H9 (cell line): Measurements from ENCODE around the gene TMEM109. TPM values are rescaled to one million over a fixed set of nuclear protein-coding genes. Genes with fewer than 3 reads are reported as not detected.

Experiments used
- DNase-seq: peaks from one replicate; pipeline ENCODE4 v3.0.0-alpha.2; 2017
- H2AFZ ChIP-seq: one replicate; pipeline ENCODE4 v1.6.1; 2013; ENCODE audit warnings: mild to moderate bottlenecking, low read length, control low read depth, moderate library complexity
- H2AK5ac ChIP-seq: 2 replicates; pipeline ENCODE4 v1.6.1; 2013; ENCODE audit warnings: low read length, control low read depth, mixed read lengths; ENCODE audit not compliant: insufficient read length
- H2BK120ac ChIP-seq: one replicate; pipeline ENCODE4 v1.6.1; 2013; ENCODE audit warnings: low read depth, mild to moderate bottlenecking, low read length, control low read depth, inconsistent platforms; ENCODE audit not compliant: poor library complexity, severe bottlenecking
- H2BK12ac ChIP-seq: 2 replicates; pipeline ENCODE4 v1.6.1; 2013; ENCODE audit warnings: low read length, control low read depth, mixed read lengths, low read depth; ENCODE audit not compliant: insufficient read length
- H2BK15ac ChIP-seq: 2 replicates; pipeline ENCODE4 v1.6.1; 2013; ENCODE audit warnings: low read depth, low read length, control low read depth
- H2BK20ac ChIP-seq: one replicate; pipeline ENCODE4 v1.6.1; 2013; ENCODE audit warnings: low read depth, mild to moderate bottlenecking, low read length, control low read depth, inconsistent platforms; ENCODE audit not compliant: poor library complexity, severe bottlenecking
- H2BK5ac ChIP-seq: 2 replicates; pipeline ENCODE4 v1.6.1; 2013; ENCODE audit warnings: low read length, control low read depth, mixed read lengths; ENCODE audit not compliant: insufficient read length
- H3K14ac ChIP-seq: 2 replicates; pipeline ENCODE4 v1.6.1; 2013; ENCODE audit warnings: low read length, control low read depth; ENCODE audit not compliant: insufficient read depth
- H3K18ac ChIP-seq: 2 replicates; pipeline ENCODE4 v1.6.1; 2013; ENCODE audit warnings: low read depth, mild to moderate bottlenecking, mixed read lengths, low read length, control low read depth; ENCODE audit not compliant: insufficient read length
- H3K23ac ChIP-seq: 2 replicates; pipeline ENCODE4 v1.6.1; 2013; ENCODE audit warnings: low read length, control low read depth, mixed read lengths, low read depth; ENCODE audit not compliant: insufficient read length
- H3K23me2 ChIP-seq: 2 replicates; pipeline ENCODE4 v1.6.1; 2013; ENCODE audit warnings: low read depth, mild to moderate bottlenecking, mixed read lengths, low read length, control low read depth; ENCODE audit not compliant: insufficient read length, poor library complexity, severe bottlenecking
- H3K27ac ChIP-seq: 2 replicates; pipeline ENCODE4 v1.5.1; 2013; ENCODE audit warnings: low read length, control low read depth, mixed read lengths, low read depth; ENCODE audit not compliant: insufficient read length
- H3K27me3 ChIP-seq: 2 replicates; pipeline ENCODE4 v1.6.1; 2013; ENCODE audit warnings: low read length, control low read depth, inconsistent platforms; ENCODE audit not compliant: insufficient read depth
- H3K4ac ChIP-seq: 2 replicates; pipeline ENCODE4 v1.6.1; 2013; ENCODE audit warnings: low read depth, mild to moderate bottlenecking, control low read depth, inconsistent platforms, low read length, moderate library complexity
- H3K4me1 ChIP-seq: 2 replicates; pipeline ENCODE4 v1.6.1; 2013; ENCODE audit warnings: low read length, control low read depth, inconsistent platforms; ENCODE audit not compliant: insufficient read depth
- H3K4me2 ChIP-seq: 2 replicates; pipeline ENCODE4 v1.6.1; 2013; ENCODE audit warnings: low read length, control low read depth, mixed read lengths; ENCODE audit not compliant: insufficient read length, insufficient read depth
- H3K56ac ChIP-seq: 2 replicates; pipeline ENCODE4 v1.6.1; 2013; ENCODE audit warnings: low read depth, mild to moderate bottlenecking, mixed read lengths, low read length, control low read depth; ENCODE audit not compliant: insufficient read length
- H3K79me1 ChIP-seq: 2 replicates; pipeline ENCODE4 v1.6.1; 2013; ENCODE audit warnings: low read depth, mild to moderate bottlenecking, moderate library complexity, low read length, control low read depth, inconsistent platforms; ENCODE audit not compliant: insufficient read depth, poor library complexity, severe bottlenecking
- H3K79me2 ChIP-seq: 2 replicates; pipeline ENCODE4 v1.6.1; 2013; ENCODE audit warnings: low read length, control low read depth, inconsistent platforms; ENCODE audit not compliant: insufficient read depth
- H3K9ac ChIP-seq: 2 replicates; pipeline ENCODE4 v1.6.1; 2013; ENCODE audit warnings: low read length, control low read depth, mixed read lengths; ENCODE audit not compliant: insufficient read length; ENCODE audit errors: extremely low read depth
- H3K9me3 ChIP-seq: one replicate; pipeline ENCODE4 v1.6.1; 2013; ENCODE audit warnings: low read depth, low read length, inconsistent platforms; ENCODE audit not compliant: control insufficient read depth
- H3T11ph ChIP-seq: one replicate; pipeline ENCODE4 v1.6.1; 2013; ENCODE audit warnings: mild to moderate bottlenecking, low read length, control low read depth, inconsistent platforms
- H4K20me1 ChIP-seq: one replicate; pipeline ENCODE4 v1.6.1; 2013; ENCODE audit not compliant: control insufficient read depth, insufficient read length, insufficient read depth
- H4K5ac ChIP-seq: 2 replicates; pipeline ENCODE4 v1.6.1; 2013; ENCODE audit warnings: low read depth, mild to moderate bottlenecking, mixed read lengths, low read length, control low read depth; ENCODE audit not compliant: insufficient read length
- H4K8ac ChIP-seq: replicated peaks from 2 replicates; pipeline ENCODE4 v1.6.1; 2013; ENCODE audit warnings: low read length, control low read depth, mixed read lengths, low read depth; ENCODE audit not compliant: insufficient read length
- H4K91ac ChIP-seq: 2 replicates; pipeline ENCODE4 v1.6.1; 2013; ENCODE audit warnings: low read depth, mild to moderate bottlenecking, moderate library complexity, mixed read lengths, low read length, control low read depth; ENCODE audit not compliant: insufficient read length
- H3K27ac Mint-ChIP-seq, 3 experiments: 2 replicates in 2 of 3; 3 replicates in 1 of 3; pipeline ENCODE4 v1.8.0; 2020 to 2021; ENCODE audit warnings: mixed read lengths in 3 of 3, mild to moderate bottlenecking in 1 of 3, moderate library complexity in 1 of 3
- H3K27me3 Mint-ChIP-seq: 2 replicates; pipeline ENCODE4 v1.8.0; 2021; ENCODE audit warnings: low read depth, mild to moderate bottlenecking, moderate library complexity, mixed read lengths
- H3K36me3 Mint-ChIP-seq, 3 experiments: 2 replicates in 2 of 3; 3 replicates in 1 of 3; pipeline ENCODE4 v1.8.0; 2020 to 2021; ENCODE audit warnings: low read depth in 3 of 3, mixed read lengths in 3 of 3; ENCODE audit not compliant: insufficient read depth in 1 of 3
- H3K4me1 Mint-ChIP-seq, 2 experiments: 2 replicates each; pipeline ENCODE4 v1.8.0; 2020; ENCODE audit warnings: mixed read lengths in 2 of 2
- H3K4me3 Mint-ChIP-seq, 2 experiments: 2 replicates in 1 of 2; 3 replicates in 1 of 2; pipeline ENCODE4 v1.8.0; 2020 to 2021; ENCODE audit warnings: mild to moderate bottlenecking in 2 of 2, mixed read lengths in 2 of 2, moderate library complexity in 1 of 2
- H3K9me3 Mint-ChIP-seq, 2 experiments: 2 replicates in 1 of 2; 3 replicates in 1 of 2; pipeline ENCODE4 v1.8.0; 2020; ENCODE audit warnings: mild to moderate bottlenecking in 2 of 2, mixed read lengths in 2 of 2, moderate library complexity in 1 of 2
- CTCF ChIP-seq: fragments of 200-600 bp; sonication (generic); conservative IDR thresholded peaks from 3 replicates; pipeline ENCODE4 v1.8.0; 2021; ENCODE audit warnings: antibody characterized with exemption, mild to moderate bottlenecking
- WGBS: extraction: QIAGEN DNeasy Blood & Tissue Kit; methylation state at CpG from one replicate; pipeline ENCODE4 v1.1.7; 2013; ENCODE audit warnings: missing lambda C conversion rate, low lambda C conversion rate, mixed read lengths; ENCODE audit not compliant: insufficient read length; ENCODE audit errors: extremely low coverage; 5-methylcytosine and 5-hydroxymethylcytosine counted together
- total RNA-seq: library from RNA; stranded (reverse); gene quantifications from 2 replicates; pipeline ENCODE4 v1.2.1, GENCODE V29; 2021

The TMEM109 gene
- total RNA-seq, 1 experiment from 2014 or later = 38.0 TPM

- Histone ChIP-seq H3K79me1 (no peaks in the 10 kb centered on the region), H3K9me3 (no peaks in the 10 kb centered on the region), H2BK20ac (no peak overlapping the region), H4K8ac (no peak overlapping the region), H3K79me2 (no peaks in the 10 kb centered on the region), H3T11ph (no peak overlapping the region), H3K4ac (no peak overlapping the region), H3K9ac (no peak overlapping the region), H3K27me3 (no peaks in the 10 kb centered on the region; the same call in 1 of the 2 replicates), H3K23ac (no peak overlapping the region), H3K56ac (no peak overlapping the region), H4K91ac (no peak overlapping the region), H2AFZ (no peak overlapping the region), H4K5ac (no peak overlapping the region), H2BK120ac (no peak overlapping the region), H2BK5ac (no peak overlapping the region), H2AK5ac (no peak overlapping the region), H3K27ac (no peak overlapping the region), H3K4me1 (no peaks in the 10 kb centered on the region), H2BK12ac (no peak overlapping the region), H3K14ac (no peak overlapping the region), H3K4me2 (no peak overlapping the region), H2BK15ac (no peak overlapping the region), H3K23me2 (peaks cover 15% of the 10 kb centered on the region), H3K18ac (no peak overlapping the region), H4K20me1 (no peaks in the 10 kb centered on the region)
- no CpG with 5 or more reads among the region's 5 CpGs for WGBS
- Mint-ChIP-seq H3K9me3 (no peaks in the 10 kb centered on the region), H3K27ac (no peak overlapping the region), H3K4me1 (peaks cover 10 to 14% of the 10 kb centered on the region in 2 experiments), H3K36me3 (no peaks in the 10 kb centered on the region; a peak in 1 of 7 replicates), H3K27me3 (peaks cover 48% of the 10 kb centered on the region), H3K4me3 (no peak overlapping the region; a peak in 1 of 5 replicates)
- no peak for TF ChIP-seq CTCF
- no peak for DNase-seq
Measured at GRCh38 chr11:60955571-60955970, 41.6 kb downstream of the TMEM109 start.
